ENCODE results near the gene SIDT2.

SIDT2 gene

GRCh38 chr11:117145393-117145761, 33.2 kb upstream of the SIDT2 start:
- Histone ChIP-seq H3K27ac (ENCODE audit: low read depth, low read length) (peak overlapping the region; percentile 92), H3K4me1 (ENCODE audit: control insufficient read depth in 5 of 5, insufficient read depth in 5 of 5, low read length in 5 of 5) (peaks cover 0 to 33% (median 29%) of the 10 kb centered on the region in 5 donors), H3K9me3 (ENCODE audit: control insufficient read depth in 5 of 5, low read length in 5 of 5) (no peaks in the 10 kb centered on the region), H3K9ac (ENCODE audit: low read length in 5 of 5) (peak overlapping the region; percentile 11 to 95 (median 89)), H3K36me3 (ENCODE audit: control insufficient read depth in 5 of 5, insufficient read depth in 5 of 5, low read length in 5 of 5) (peaks cover 0 to 13% (median 5%) of the 10 kb centered on the region in 5 donors), H3K27me3 (ENCODE audit: control insufficient read depth in 5 of 5, insufficient read depth in 4 of 5, low read length in 5 of 5) (no peaks in the 10 kb centered on the region), H3K4me3 (ENCODE audit: low read depth in 1 of 5, low read length in 5 of 5) (peak overlapping the region; percentile 84 to 97 (median 93))

GRCh38 chr11:117146521-117146920, 32.0 kb upstream of the SIDT2 start:
- H3K27ac ChIP-seq (ENCODE audit: low read depth, low read length), result peak overlapping the region; percentile 92
- peaks cover 0 to 13% (median 5%) of the 10 kb centered on the region in 5 donors for H3K36me3 ChIP-seq (ENCODE audit: control insufficient read depth in 5 of 5, insufficient read depth in 5 of 5, low read length in 5 of 5)
- H3K9me3 ChIP-seq (ENCODE audit: control insufficient read depth in 5 of 5, low read length in 5 of 5), result no peaks in the 10 kb centered on the region
- peak overlapping the region in 1 of 5 donors; percentile 38 for H3K9ac ChIP-seq (ENCODE audit: low read length in 5 of 5)
- no peaks in the 10 kb centered on the region for H3K27me3 ChIP-seq (ENCODE audit: control insufficient read depth in 5 of 5, insufficient read depth in 4 of 5, low read length in 5 of 5)
- H3K4me3 ChIP-seq (ENCODE audit: low read depth in 1 of 5, low read length in 5 of 5), result no peak overlapping the region
- peaks cover 0 to 33% (median 29%) of the 10 kb centered on the region in 5 donors for H3K4me1 ChIP-seq (ENCODE audit: control insufficient read depth in 5 of 5, insufficient read depth in 5 of 5, low read length in 5 of 5)

GRCh38 chr11:117152066-117152465, 26.5 kb upstream of the SIDT2 start:
- Histone ChIP-seq H3K4me3 (ENCODE audit: low read depth in 1 of 5, low read length in 5 of 5) (no peak overlapping the region), H3K4me1 (ENCODE audit: control insufficient read depth in 5 of 5, insufficient read depth in 5 of 5, low read length in 5 of 5) (peaks cover 0 to 8% (median 3%) of the 10 kb centered on the region in 5 donors), H3K9me3 (ENCODE audit: control insufficient read depth in 5 of 5, low read length in 5 of 5) (no peaks in the 10 kb centered on the region), H3K36me3 (ENCODE audit: control insufficient read depth in 5 of 5, insufficient read depth in 5 of 5, low read length in 5 of 5) (peaks cover 3 to 19% (median 11%) of the 10 kb centered on the region in 5 donors), H3K9ac (ENCODE audit: low read length in 5 of 5) (no peak overlapping the region), H3K27me3 (ENCODE audit: control insufficient read depth in 5 of 5, insufficient read depth in 4 of 5, low read length in 5 of 5) (no peaks in the 10 kb centered on the region), H3K27ac (ENCODE audit: low read depth, low read length) (no peak overlapping the region)

- no peak overlapping the region for H3K9ac ChIP-seq (ENCODE audit: low read length in 5 of 5)
- no peaks in the 10 kb centered on the region for H3K4me1 ChIP-seq (ENCODE audit: control insufficient read depth in 5 of 5, insufficient read depth in 5 of 5, low read length in 5 of 5)
- H3K9me3 ChIP-seq (ENCODE audit: control insufficient read depth in 5 of 5, low read length in 5 of 5), result no peaks in the 10 kb centered on the region
- H3K4me3 ChIP-seq (ENCODE audit: low read depth in 1 of 5, low read length in 5 of 5), result no peak overlapping the region
- H3K27me3 ChIP-seq (ENCODE audit: control insufficient read depth in 5 of 5, insufficient read depth in 4 of 5, low read length in 5 of 5), result no peaks in the 10 kb centered on the region
- H3K36me3 ChIP-seq (ENCODE audit: control insufficient read depth in 5 of 5, insufficient read depth in 5 of 5, low read length in 5 of 5), result peaks cover 3 to 17% (median 7%) of the 10 kb centered on the region in 5 donors
- no peak overlapping the region for H3K27ac ChIP-seq (ENCODE audit: low read depth, low read length)
These were observed 24.1 kb upstream of the SIDT2 start for GRCh38 chr11:117154468-117154867.

GRCh38 chr11:117157507-117157906, 21.0 kb upstream of the SIDT2 start:
- peaks cover 10 to 37% (median 21%) of the 10 kb centered on the region in 5 donors for H3K36me3 ChIP-seq (ENCODE audit: control insufficient read depth in 5 of 5, insufficient read depth in 5 of 5, low read length in 5 of 5)

GRCh38 chr11:117159892-117160291, 18.7 kb upstream of the SIDT2 start:
- H3K9me3 ChIP-seq (ENCODE audit: control insufficient read depth in 5 of 5, low read length in 5 of 5), result no peaks in the 10 kb centered on the region
- H3K36me3 ChIP-seq (ENCODE audit: control insufficient read depth in 5 of 5, insufficient read depth in 5 of 5, low read length in 5 of 5), result peaks cover 14 to 54% (median 32%) of the 10 kb centered on the region in 5 donors
- no peak overlapping the region for H3K9ac ChIP-seq (ENCODE audit: low read length in 5 of 5)
- no peaks in the 10 kb centered on the region for H3K27me3 ChIP-seq (ENCODE audit: control insufficient read depth in 5 of 5, insufficient read depth in 4 of 5, low read length in 5 of 5)
- H3K4me3 ChIP-seq (ENCODE audit: low read depth in 1 of 5, low read length in 5 of 5), result no peak overlapping the region
- H3K4me1 ChIP-seq (ENCODE audit: control insufficient read depth in 5 of 5, insufficient read depth in 5 of 5, low read length in 5 of 5), result no peaks in the 10 kb centered on the region
- H3K27ac ChIP-seq (ENCODE audit: low read depth, low read length), result no peak overlapping the region

More at GRCh38 chr11:117157507-117157906, 21.0 kb upstream of the SIDT2 start:
- no peak overlapping the region for H3K27ac ChIP-seq (ENCODE audit: low read depth, low read length)
- H3K4me1 ChIP-seq (ENCODE audit: control insufficient read depth in 5 of 5, insufficient read depth in 5 of 5, low read length in 5 of 5), result no peaks in the 10 kb centered on the region
- no peaks in the 10 kb centered on the region for H3K9me3 ChIP-seq (ENCODE audit: control insufficient read depth in 5 of 5, low read length in 5 of 5)
- no peak overlapping the region for H3K4me3 ChIP-seq (ENCODE audit: low read depth in 1 of 5, low read length in 5 of 5)
- H3K9ac ChIP-seq (ENCODE audit: low read length in 5 of 5), result no peak overlapping the region
- H3K27me3 ChIP-seq (ENCODE audit: control insufficient read depth in 5 of 5, insufficient read depth in 4 of 5, low read length in 5 of 5), result no peaks in the 10 kb centered on the region

GRCh38 chr11:117160826-117161225, 17.7 kb upstream of the SIDT2 start:
- Histone ChIP-seq H3K36me3 (ENCODE audit: control insufficient read depth in 5 of 5, insufficient read depth in 5 of 5, low read length in 5 of 5) (peaks cover 19 to 60% (median 36%) of the 10 kb centered on the region in 5 donors), H3K4me1 (ENCODE audit: control insufficient read depth in 5 of 5, insufficient read depth in 5 of 5, low read length in 5 of 5) (no peaks in the 10 kb centered on the region), H3K4me3 (ENCODE audit: low read depth in 1 of 5, low read length in 5 of 5) (no peak overlapping the region)

GRCh38 chr11:117166491-117166890, 12.1 kb upstream of the SIDT2 start:
- Histone ChIP-seq H3K9ac (ENCODE audit: low read length in 5 of 5) (no peak overlapping the region), H3K4me1 (ENCODE audit: control insufficient read depth in 5 of 5, insufficient read depth in 5 of 5, low read length in 5 of 5) (peaks cover 0 to 17% (median 6%) of the 10 kb centered on the region in 5 donors), H3K9me3 (ENCODE audit: control insufficient read depth in 5 of 5, low read length in 5 of 5) (no peaks in the 10 kb centered on the region), H3K27me3 (ENCODE audit: control insufficient read depth in 5 of 5, insufficient read depth in 4 of 5, low read length in 5 of 5) (no peaks in the 10 kb centered on the region), H3K27ac (ENCODE audit: low read depth, low read length) (peak overlapping the region; percentile 5), H3K4me3 (ENCODE audit: low read depth in 1 of 5, low read length in 5 of 5) (no peak overlapping the region), H3K36me3 (ENCODE audit: control insufficient read depth in 5 of 5, insufficient read depth in 5 of 5, low read length in 5 of 5) (peaks cover 36 to 80% (median 57%) of the 10 kb centered on the region in 5 donors)

More at GRCh38 chr11:117160826-117161225, 17.7 kb upstream of the SIDT2 start:
- no peaks in the 10 kb centered on the region for H3K9me3 ChIP-seq (ENCODE audit: control insufficient read depth in 5 of 5, low read length in 5 of 5)
- H3K27me3 ChIP-seq (ENCODE audit: control insufficient read depth in 5 of 5, insufficient read depth in 4 of 5, low read length in 5 of 5), result no peaks in the 10 kb centered on the region
- H3K9ac ChIP-seq (ENCODE audit: low read length in 5 of 5), result no peak overlapping the region
- H3K27ac ChIP-seq (ENCODE audit: low read depth, low read length), result no peak overlapping the region

GRCh38 chr11:117169736-117170135, 8.8 kb upstream of the SIDT2 start:
- H3K27ac ChIP-seq (ENCODE audit: low read depth, low read length), result no peak overlapping the region
- H3K36me3 ChIP-seq (ENCODE audit: control insufficient read depth in 5 of 5, insufficient read depth in 5 of 5, low read length in 5 of 5), result peaks cover 25 to 53% (median 31%) of the 10 kb centered on the region in 5 donors

GRCh38 chr11:117170210-117170609, 8.3 kb upstream of the SIDT2 start:
- Histone ChIP-seq H3K36me3 (ENCODE audit: control insufficient read depth in 5 of 5, insufficient read depth in 5 of 5, low read length in 5 of 5) (peaks cover 23 to 50% (median 30%) of the 10 kb centered on the region in 5 donors), H3K4me3 (ENCODE audit: low read depth in 1 of 5, low read length in 5 of 5) (no peak overlapping the region), H3K9me3 (ENCODE audit: control insufficient read depth in 5 of 5, low read length in 5 of 5) (no peaks in the 10 kb centered on the region), H3K27ac (ENCODE audit: low read depth, low read length) (no peak overlapping the region), H3K9ac (ENCODE audit: low read length in 5 of 5) (no peak overlapping the region), H3K4me1 (ENCODE audit: control insufficient read depth in 5 of 5, insufficient read depth in 5 of 5, low read length in 5 of 5) (peaks cover 0 to 39% (median 29%) of the 10 kb centered on the region in 5 donors), H3K27me3 (ENCODE audit: control insufficient read depth in 5 of 5, insufficient read depth in 4 of 5, low read length in 5 of 5) (no peaks in the 10 kb centered on the region)

More at GRCh38 chr11:117169736-117170135, 8.8 kb upstream of the SIDT2 start:
- Histone ChIP-seq H3K9me3 (ENCODE audit: control insufficient read depth in 5 of 5, low read length in 5 of 5) (no peaks in the 10 kb centered on the region), H3K9ac (ENCODE audit: low read length in 5 of 5) (no peak overlapping the region), H3K4me1 (ENCODE audit: control insufficient read depth in 5 of 5, insufficient read depth in 5 of 5, low read length in 5 of 5) (peaks cover 0 to 39% (median 25%) of the 10 kb centered on the region in 5 donors), H3K4me3 (ENCODE audit: low read depth in 1 of 5, low read length in 5 of 5) (no peak overlapping the region), H3K27me3 (ENCODE audit: control insufficient read depth in 5 of 5, insufficient read depth in 4 of 5, low read length in 5 of 5) (no peaks in the 10 kb centered on the region)
